ENCODE results near the gene UBE2H.
A peak's percentile ranks its signal among the peaks of the same experiment; 100 is the strongest.

Gene UBE2H

GRCh38 chr7:129780974-129781927, 171.5 kb downstream of the UBE2H start:
- peak overlapping the region; percentile 37; the same call in 1 of the 2 replicates for H3K4me3 ChIP-seq (ENCODE audit: low read depth, low read length)
- TF ChIP-seq, protein P1, sequence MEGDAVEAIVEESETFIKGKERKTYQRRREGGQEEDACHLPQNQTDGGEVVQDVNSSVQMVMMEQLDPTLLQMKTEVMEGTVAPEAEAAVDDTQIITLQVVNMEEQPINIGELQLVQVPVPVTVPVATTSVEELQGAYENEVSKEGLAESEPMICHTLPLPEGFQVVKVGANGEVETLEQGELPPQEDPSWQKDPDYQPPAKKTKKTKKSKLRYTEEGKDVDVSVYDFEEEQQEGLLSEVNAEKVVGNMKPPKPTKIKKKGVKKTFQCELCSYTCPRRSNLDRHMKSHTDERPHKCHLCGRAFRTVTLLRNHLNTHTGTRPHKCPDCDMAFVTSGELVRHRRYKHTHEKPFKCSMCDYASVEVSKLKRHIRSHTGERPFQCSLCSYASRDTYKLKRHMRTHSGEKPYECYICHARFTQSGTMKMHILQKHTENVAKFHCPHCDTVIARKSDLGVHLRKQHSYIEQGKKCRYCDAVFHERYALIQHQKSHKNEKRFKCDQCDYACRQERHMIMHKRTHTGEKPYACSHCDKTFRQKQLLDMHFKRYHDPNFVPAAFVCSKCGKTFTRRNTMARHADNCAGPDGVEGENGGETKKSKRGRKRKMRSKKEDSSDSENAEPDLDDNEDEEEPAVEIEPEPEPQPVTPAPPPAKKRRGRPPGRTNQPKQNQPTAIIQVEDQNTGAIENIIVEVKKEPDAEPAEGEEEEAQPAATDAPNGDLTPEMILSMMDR (IDR thresholded peaks at IDR 0.05; ENCODE audit: low read depth, low read length): no peak
- no peaks in the 10 kb centered on the region; the same call in 1 of the 2 replicates for H3K4me1 ChIP-seq
- H3K36me3 ChIP-seq: no peaks in the 10 kb centered on the region
- no peak for DNase-seq
- peaks cover 77% of the 10 kb centered on the region for H3K27me3 ChIP-seq
- no peaks in the 10 kb centered on the region for H3K9me3 ChIP-seq

Measured in BE2C (cell line).